Adrenal gland (tissue), 5 donors: ENCODE data around the gene CDC25B.

Experiments
- POLR2A ChIP-seq, 2 donors: fragments of 450-650 bp; IDR thresholded peaks; one replicate each; pipeline ENCODE4 v1.6.1; 2017; ENCODE audit warnings: antibody characterized with exemption in 2 of 2, mild to moderate bottlenecking in 2 of 2, moderate library complexity in 1 of 2
- TF ChIP-seq, protein P1 (sequence below), 6 experiments: fragments of 450-650 bp in 4 of 6; fragments of 200-600 bp in 2 of 6; sonication (generic) in 1 of 6; IDR thresholded peaks; 1 replicate in 5 of 6; 2 replicates in 1 of 6; pipeline versions ENCODE4 v1.5.1 to v1.8.0; 2016 to 2021; ENCODE audit warnings: antibody characterized with exemption in 6 of 6, mild to moderate bottlenecking in 2 of 6, moderate library complexity in 1 of 6
- donor health status: DM: no; HTN: no; CAD: no.

DNA sequence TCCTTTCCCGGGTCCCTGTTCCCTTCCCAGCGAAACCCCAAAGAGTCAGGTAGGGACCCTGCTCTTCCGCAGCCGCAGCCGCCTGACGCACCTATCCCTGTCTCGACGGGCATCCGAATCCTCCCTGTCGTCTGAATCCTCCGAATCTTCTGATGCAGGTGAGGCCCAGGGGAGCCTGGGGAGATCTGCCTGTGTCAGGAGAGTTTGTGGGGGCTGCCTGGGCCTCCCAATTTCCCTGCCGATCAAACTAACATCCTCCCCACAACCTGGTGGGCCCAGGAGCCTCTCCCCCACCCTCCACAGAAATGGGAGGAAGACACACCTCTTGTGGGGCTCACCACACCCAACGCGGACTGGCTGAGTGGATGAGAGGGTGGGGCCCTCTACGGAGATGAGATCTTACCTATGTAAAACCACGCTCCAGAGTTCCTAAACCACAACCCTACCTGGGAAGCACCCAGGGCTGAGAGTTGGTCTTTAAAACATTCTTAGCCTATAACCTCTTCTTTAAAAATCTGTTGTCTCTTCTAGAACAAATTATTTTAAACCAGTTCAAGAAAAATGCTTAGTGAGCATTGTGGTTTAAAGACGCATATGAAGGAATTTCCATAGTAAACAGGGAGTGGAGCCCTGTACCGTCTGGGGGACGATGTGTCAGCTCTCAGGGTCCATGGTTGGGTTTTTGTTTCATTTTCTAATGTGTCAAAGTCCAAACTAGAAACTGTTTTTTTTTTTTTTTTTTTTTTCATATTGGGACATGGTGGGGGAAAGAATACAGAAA is 1.7 kb downstream of the CDC25B start:
- TF ChIP-seq, protein P1, sequence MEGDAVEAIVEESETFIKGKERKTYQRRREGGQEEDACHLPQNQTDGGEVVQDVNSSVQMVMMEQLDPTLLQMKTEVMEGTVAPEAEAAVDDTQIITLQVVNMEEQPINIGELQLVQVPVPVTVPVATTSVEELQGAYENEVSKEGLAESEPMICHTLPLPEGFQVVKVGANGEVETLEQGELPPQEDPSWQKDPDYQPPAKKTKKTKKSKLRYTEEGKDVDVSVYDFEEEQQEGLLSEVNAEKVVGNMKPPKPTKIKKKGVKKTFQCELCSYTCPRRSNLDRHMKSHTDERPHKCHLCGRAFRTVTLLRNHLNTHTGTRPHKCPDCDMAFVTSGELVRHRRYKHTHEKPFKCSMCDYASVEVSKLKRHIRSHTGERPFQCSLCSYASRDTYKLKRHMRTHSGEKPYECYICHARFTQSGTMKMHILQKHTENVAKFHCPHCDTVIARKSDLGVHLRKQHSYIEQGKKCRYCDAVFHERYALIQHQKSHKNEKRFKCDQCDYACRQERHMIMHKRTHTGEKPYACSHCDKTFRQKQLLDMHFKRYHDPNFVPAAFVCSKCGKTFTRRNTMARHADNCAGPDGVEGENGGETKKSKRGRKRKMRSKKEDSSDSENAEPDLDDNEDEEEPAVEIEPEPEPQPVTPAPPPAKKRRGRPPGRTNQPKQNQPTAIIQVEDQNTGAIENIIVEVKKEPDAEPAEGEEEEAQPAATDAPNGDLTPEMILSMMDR (IDR thresholded peaks at IDR 0.05): no peak
- no peak for TF ChIP-seq POLR2A (IDR thresholded peaks at IDR 0.05)
